Chondrocyte (in vitro differentiated cells): ENCODE measurements around the gene ZFYVE27. TPM values are rescaled to one million over a fixed set of nuclear protein-coding genes. Genes with fewer than 3 reads are reported as not detected.
A peak's percentile ranks its signal among the peaks of the same experiment; 100 is the strongest.

Experiments
- DNase-seq: peaks from one replicate; pipeline ENCODE4 v3.0.0; 2021; ENCODE audit warnings: mixed read lengths, low spot score
- H3K27ac Mint-ChIP-seq: one replicate; pipeline ENCODE4 v1.8.0; 2021; ENCODE audit warnings: mild to moderate bottlenecking, moderate library complexity, mixed read lengths; ENCODE audit not compliant: unreplicated experiment
- H3K27me3 Mint-ChIP-seq: 2 replicates; pipeline ENCODE4 v1.8.0; 2021; ENCODE audit warnings: low read depth, mixed read lengths
- H3K36me3 Mint-ChIP-seq: 2 replicates; pipeline ENCODE4 v1.8.0; 2021; ENCODE audit warnings: low read depth, mixed read lengths
- H3K4me1 Mint-ChIP-seq: 2 replicates; pipeline ENCODE4 v1.8.0; 2021; ENCODE audit warnings: low read depth, mild to moderate bottlenecking, mixed read lengths
- H3K4me3 Mint-ChIP-seq: one replicate; pipeline ENCODE4 v1.8.0; 2021; ENCODE audit warnings: mild to moderate bottlenecking, moderate library complexity, mixed read lengths; ENCODE audit not compliant: unreplicated experiment
- H3K9me3 Mint-ChIP-seq: 2 replicates; pipeline ENCODE4 v1.8.0; 2021; ENCODE audit warnings: low read depth, mixed read lengths
- total RNA-seq: library from RNA; stranded (reverse); gene quantifications from 3 replicates; pipeline ENCODE4 v1.2.1, GENCODE V29; 2021
- TF ChIP-seq, protein P1 (sequence below): fragments of 200-600 bp; sonication (generic); IDR thresholded peaks from 2 replicates; pipeline ENCODE4 v1.5.0; 2021; ENCODE audit warnings: antibody characterized with exemption, mild to moderate bottlenecking, moderate library complexity

The ZFYVE27 gene
- total RNA-seq, 1 donor from 2014 or later, result 16.9 TPM

GRCh38 chr10:97763411-97763810 lies 26.5 kb downstream of the ZFYVE27 start:
- TF ChIP-seq, protein P1, sequence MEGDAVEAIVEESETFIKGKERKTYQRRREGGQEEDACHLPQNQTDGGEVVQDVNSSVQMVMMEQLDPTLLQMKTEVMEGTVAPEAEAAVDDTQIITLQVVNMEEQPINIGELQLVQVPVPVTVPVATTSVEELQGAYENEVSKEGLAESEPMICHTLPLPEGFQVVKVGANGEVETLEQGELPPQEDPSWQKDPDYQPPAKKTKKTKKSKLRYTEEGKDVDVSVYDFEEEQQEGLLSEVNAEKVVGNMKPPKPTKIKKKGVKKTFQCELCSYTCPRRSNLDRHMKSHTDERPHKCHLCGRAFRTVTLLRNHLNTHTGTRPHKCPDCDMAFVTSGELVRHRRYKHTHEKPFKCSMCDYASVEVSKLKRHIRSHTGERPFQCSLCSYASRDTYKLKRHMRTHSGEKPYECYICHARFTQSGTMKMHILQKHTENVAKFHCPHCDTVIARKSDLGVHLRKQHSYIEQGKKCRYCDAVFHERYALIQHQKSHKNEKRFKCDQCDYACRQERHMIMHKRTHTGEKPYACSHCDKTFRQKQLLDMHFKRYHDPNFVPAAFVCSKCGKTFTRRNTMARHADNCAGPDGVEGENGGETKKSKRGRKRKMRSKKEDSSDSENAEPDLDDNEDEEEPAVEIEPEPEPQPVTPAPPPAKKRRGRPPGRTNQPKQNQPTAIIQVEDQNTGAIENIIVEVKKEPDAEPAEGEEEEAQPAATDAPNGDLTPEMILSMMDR, result no peak
- Mint-ChIP-seq H3K4me1 (peaks cover 44% of the 10 kb centered on the region), H3K4me3 (no peak overlapping the region), H3K27ac (peak overlapping the region; percentile 57), H3K9me3 (no peaks in the 10 kb centered on the region), H3K36me3 (peaks cover 5% of the 10 kb centered on the region), H3K27me3 (peaks cover 3% of the 10 kb centered on the region)
- peak; percentile 4 for DNase-seq

- Mint-ChIP-seq H3K36me3 (peaks cover 5% of the 10 kb centered on the region), H3K4me1 (peaks cover 44% of the 10 kb centered on the region), H3K9me3 (no peaks in the 10 kb centered on the region), H3K27ac (no peak overlapping the region), H3K4me3 (no peak overlapping the region), H3K27me3 (peaks cover 4% of the 10 kb centered on the region)
- TF ChIP-seq, protein P1, result no peak
- DNase-seq, result no peak
These were observed 27.0 kb downstream of the ZFYVE27 start for GRCh38 chr10:97763947-97764346.

GRCh38 chr10:97764519-97764931 lies 27.6 kb downstream of the ZFYVE27 start:
- no peak for DNase-seq
- Mint-ChIP-seq H3K27me3 (peaks cover 7% of the 10 kb centered on the region), H3K4me3 (no peak overlapping the region), H3K36me3 (peaks cover 4% of the 10 kb centered on the region), H3K27ac (no peak overlapping the region), H3K4me1 (peaks cover 41% of the 10 kb centered on the region), H3K9me3 (no peaks in the 10 kb centered on the region)
- TF ChIP-seq, protein P1, result no peak

DNA sequence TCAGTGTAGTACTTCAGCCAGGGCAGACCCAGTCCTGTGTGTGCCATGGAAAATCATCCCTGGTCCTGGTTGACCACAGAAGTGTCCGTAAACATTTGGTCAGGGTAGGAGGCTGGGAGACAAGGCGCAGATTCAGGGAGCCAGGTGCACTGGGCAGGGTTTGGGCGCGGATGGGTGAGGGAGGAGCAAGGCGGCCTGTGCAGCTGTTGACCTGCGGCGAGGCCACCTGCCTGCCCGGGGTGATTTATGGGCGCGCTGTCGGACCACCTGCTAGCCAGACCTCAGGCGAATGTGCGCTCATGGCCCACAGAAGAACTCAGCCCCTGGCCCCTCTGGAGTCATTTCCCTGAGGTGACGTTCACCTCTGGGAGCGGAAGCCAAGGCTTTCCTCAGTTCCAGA lies 28.3 kb downstream of the ZFYVE27 start:
- DNase-seq, result no peak
- Mint-ChIP-seq H3K36me3 (peaks cover 3% of the 10 kb centered on the region), H3K9me3 (no peaks in the 10 kb centered on the region), H3K4me3 (no peak overlapping the region), H3K4me1 (peaks cover 38% of the 10 kb centered on the region), H3K27me3 (peaks cover 14% of the 10 kb centered on the region), H3K27ac (no peak overlapping the region)
- TF ChIP-seq, protein P1, result no peak

- Mint-ChIP-seq H3K9me3 (no peaks in the 10 kb centered on the region), H3K36me3 (peaks cover 3% of the 10 kb centered on the region), H3K4me1 (peaks cover 46% of the 10 kb centered on the region), H3K27me3 (peaks cover 25% of the 10 kb centered on the region), H3K4me3 (no peak overlapping the region), H3K27ac (no peak overlapping the region)
- no peak for DNase-seq
- TF ChIP-seq, protein P1, result no peak
These were observed 29.3 kb downstream of the ZFYVE27 start for GRCh38 chr10:97766106-97766810.
